Neutrophil (primary cell): ENCODE data around the gene CCDC175.
A peak's percentile ranks its signal among the peaks of the same experiment; 100 is the strongest.

Experiments
- H3K27ac ChIP-seq: fragments of 200-600 bp; sonication (generic); 2 replicates; pipeline ENCODE4 v1.5.1; 2016; ENCODE audit warnings: mild to moderate bottlenecking, moderate library complexity
- H3K27me3 ChIP-seq: fragments of 200-600 bp; sonication (generic); 2 replicates; pipeline ENCODE4 v1.6.0; 2016; ENCODE audit warnings: mild to moderate bottlenecking
- H3K36me3 ChIP-seq: fragments of 200-600 bp; sonication (generic); 2 replicates; pipeline ENCODE4 v1.5.1; 2017
- H3K4me1 ChIP-seq, 2 experiments: fragments of 200-600 bp in 1 of 2; sonication (generic) in 1 of 2; 1 replicate in 1 of 2; 2 replicates in 1 of 2; pipeline versions ENCODE4 v1.5.1 to v1.6.1; 2013 to 2016; ENCODE audit warnings: low read depth in 1 of 2, low read length in 1 of 2, mild to moderate bottlenecking in 1 of 2, moderate library complexity in 1 of 2; ENCODE audit not compliant: control insufficient read depth in 1 of 2, insufficient read depth in 1 of 2
- H3K4me3 ChIP-seq, 2 experiments: fragments of 200-600 bp in 1 of 2; sonication (generic) in 1 of 2; 1 replicate in 1 of 2; 2 replicates in 1 of 2; pipeline ENCODE4 v1.5.1; 2013 to 2016; ENCODE audit warnings: low read depth in 1 of 2, low read length in 1 of 2, mild to moderate bottlenecking in 1 of 2, moderate library complexity in 1 of 2
- H3K9me3 ChIP-seq: fragments of 200-600 bp; sonication (generic); 2 replicates; pipeline ENCODE4 v1.5.1; 2016
- TF ChIP-seq, protein P1 (sequence below): fragments of 200-600 bp; sonication (generic); IDR thresholded peaks from 2 replicates; pipeline ENCODE4 v1.5.1; 2016; ENCODE audit warnings: antibody characterized with exemption

The CCDC175 gene

DNA sequence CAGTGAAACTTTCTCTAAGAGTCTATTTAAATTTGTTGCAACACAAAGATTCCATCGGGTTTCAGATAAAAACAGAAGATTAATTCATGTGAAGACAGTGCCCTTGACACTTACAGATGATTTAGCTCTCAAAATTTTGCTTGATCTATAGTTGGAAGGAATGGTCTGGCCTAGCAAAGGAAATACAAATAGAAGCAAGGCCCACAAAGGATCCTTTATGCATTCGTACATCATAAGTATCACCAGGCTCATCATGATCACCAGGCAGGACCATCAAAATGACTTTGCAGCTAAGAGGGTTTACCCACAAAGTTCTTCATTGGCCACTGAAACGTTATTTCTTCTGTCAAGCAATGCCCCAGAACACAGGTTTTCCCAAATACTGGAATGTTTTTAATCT, 67.5 kb downstream of the CCDC175 start:
- H3K27me3 ChIP-seq, result no peaks in the 10 kb centered on the region
- no peaks in the 10 kb centered on the region for H3K9me3 ChIP-seq
- TF ChIP-seq, protein P1, sequence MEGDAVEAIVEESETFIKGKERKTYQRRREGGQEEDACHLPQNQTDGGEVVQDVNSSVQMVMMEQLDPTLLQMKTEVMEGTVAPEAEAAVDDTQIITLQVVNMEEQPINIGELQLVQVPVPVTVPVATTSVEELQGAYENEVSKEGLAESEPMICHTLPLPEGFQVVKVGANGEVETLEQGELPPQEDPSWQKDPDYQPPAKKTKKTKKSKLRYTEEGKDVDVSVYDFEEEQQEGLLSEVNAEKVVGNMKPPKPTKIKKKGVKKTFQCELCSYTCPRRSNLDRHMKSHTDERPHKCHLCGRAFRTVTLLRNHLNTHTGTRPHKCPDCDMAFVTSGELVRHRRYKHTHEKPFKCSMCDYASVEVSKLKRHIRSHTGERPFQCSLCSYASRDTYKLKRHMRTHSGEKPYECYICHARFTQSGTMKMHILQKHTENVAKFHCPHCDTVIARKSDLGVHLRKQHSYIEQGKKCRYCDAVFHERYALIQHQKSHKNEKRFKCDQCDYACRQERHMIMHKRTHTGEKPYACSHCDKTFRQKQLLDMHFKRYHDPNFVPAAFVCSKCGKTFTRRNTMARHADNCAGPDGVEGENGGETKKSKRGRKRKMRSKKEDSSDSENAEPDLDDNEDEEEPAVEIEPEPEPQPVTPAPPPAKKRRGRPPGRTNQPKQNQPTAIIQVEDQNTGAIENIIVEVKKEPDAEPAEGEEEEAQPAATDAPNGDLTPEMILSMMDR, result no peak
- H3K27ac ChIP-seq, result no peak overlapping the region
- peaks cover 9% of the 10 kb centered on the region for H3K36me3 ChIP-seq
- H3K4me3 ChIP-seq, result no peak overlapping the region
- H3K4me1 ChIP-seq, result no peaks in the 10 kb centered on the region

DNA sequence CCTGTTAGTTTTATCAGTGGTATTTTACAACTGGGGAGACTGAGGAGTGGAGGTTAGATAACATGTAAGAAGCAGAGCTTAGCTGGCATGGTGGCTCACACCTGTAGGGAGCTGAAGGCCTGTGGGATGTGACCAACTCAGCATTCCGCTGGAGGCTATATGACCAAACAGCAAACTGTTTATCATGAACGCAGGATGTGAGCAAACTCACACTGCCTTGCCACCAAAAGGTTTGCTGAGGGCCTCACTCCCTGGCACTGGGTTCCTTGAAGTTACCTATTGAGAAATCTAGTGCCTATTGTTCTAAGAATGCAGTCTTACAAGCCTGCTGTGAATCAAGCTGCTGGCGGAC, 68.9 kb downstream of the CCDC175 start:
- Histone ChIP-seq H3K36me3 (peaks cover 23% of the 10 kb centered on the region), H3K27me3 (no peaks in the 10 kb centered on the region), H3K27ac (no peak overlapping the region), H3K9me3 (no peaks in the 10 kb centered on the region), H3K4me3 (no peak overlapping the region), H3K4me1 (no peaks in the 10 kb centered on the region)
- TF ChIP-seq, protein P1, result no peak

DNA sequence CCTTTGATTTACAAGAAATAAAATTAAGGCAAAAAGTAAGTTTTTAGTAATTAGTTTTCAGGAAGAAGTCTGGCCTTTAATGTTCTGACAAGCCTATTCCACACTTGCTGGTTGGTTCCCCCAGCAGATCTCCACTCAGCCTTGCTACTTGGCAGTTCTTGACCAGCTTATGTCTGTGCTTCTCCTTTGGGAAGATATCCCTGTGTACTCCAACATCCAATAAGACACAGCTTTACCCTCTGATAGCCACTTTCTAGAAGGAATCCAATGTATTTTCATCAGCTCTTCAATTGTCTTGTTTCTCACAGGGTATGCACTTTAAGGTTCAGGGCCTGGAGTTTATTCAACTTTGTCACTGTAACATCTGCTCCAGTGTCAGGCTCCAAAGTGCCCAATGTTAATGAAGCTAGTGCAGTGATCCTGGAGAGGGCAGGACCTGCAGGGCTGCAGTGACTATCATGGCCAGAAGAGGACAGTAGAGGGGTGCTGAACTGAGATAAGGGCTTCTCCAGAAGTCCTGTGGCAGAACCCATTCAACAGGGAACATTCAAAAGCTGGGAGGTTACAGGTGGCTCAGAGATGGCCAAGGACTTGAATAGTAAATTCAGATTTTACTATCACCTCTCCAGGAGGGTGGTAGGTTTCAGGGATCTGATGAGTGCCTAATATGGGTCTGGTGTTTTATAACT, 69.4 kb downstream of the CCDC175 start:
- no peak overlapping the region for H3K4me3 ChIP-seq

DNA sequence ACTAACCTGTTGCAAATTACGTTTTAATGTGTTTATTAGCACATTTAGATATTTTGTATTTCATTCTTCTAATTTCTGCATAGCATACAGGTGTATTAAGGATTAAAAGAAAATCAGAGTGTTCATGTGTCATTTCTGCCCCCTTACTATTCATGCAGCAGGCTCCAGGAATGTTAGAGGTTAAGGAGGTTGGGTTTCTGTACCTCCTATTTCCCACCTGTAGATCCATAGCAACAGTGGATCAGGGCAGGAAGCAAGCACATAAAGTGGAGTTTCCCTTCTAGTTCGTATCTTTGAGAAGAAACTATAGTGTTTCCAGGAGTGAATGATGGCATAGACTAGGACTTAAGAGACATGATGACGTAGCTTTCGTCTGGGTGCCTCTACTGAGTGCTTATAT, 73.4 kb downstream of the CCDC175 start:
- Histone ChIP-seq H3K9me3 (no peaks in the 10 kb centered on the region), H3K4me3 (no peak overlapping the region), H3K4me1 (no peaks in the 10 kb centered on the region), H3K27me3 (no peaks in the 10 kb centered on the region), H3K36me3 (peaks cover 61% of the 10 kb centered on the region), H3K27ac (no peak overlapping the region)
- TF ChIP-seq, protein P1, result no peak

More for the DNA sequence above, 69.4 kb downstream of the CCDC175 start:
- no peak overlapping the region for H3K27ac ChIP-seq
- no peaks in the 10 kb centered on the region for H3K27me3 ChIP-seq
- no peaks in the 10 kb centered on the region for H3K9me3 ChIP-seq
- TF ChIP-seq, protein P1, result peak; percentile 36
- H3K4me1 ChIP-seq, result no peaks in the 10 kb centered on the region
- H3K36me3 ChIP-seq, result peaks cover 26% of the 10 kb centered on the region

DNA sequence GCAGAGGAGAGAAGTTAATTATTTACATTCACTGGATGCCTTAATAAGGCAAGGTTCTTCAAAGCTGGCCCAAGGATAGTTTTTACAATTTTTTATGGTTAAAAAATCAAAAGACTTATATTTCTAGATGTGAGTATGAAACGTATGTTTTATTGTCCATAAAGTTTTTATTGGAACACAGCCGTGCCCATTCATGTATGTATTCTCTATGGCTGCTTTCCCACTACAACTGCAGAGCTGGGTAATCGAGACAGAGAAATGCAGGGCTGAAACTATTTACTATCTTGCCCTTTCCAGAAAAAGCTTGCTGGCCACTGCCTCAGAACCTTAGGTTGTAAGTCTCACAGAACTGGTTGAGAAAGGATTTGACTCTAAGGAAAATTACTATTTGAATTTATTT, 75.9 kb downstream of the CCDC175 start:
- Histone ChIP-seq H3K27me3 (no peaks in the 10 kb centered on the region), H3K4me3 (no peak overlapping the region), H3K36me3 (peaks cover 85% of the 10 kb centered on the region), H3K27ac (no peak overlapping the region), H3K9me3 (no peaks in the 10 kb centered on the region), H3K4me1 (no peaks in the 10 kb centered on the region)
- TF ChIP-seq, protein P1, result no peak

DNA sequence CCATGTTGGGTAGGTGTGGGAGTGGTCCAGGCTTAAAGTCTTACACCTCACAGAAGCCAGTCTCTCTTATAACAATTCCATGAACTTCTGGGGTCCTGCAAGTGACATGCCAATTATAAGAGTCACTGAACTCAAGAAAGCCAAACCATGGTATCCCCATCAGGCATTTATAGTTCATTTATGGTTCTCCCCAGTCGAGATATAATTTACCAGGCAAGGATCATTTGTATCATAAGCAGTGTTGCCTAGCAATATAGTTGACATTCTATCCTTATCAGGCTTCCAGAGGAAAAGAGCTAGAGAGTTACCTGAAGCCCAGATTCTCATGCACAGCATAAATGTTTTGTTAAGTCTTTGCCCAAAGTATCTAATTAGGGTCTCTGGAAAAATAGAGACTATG, 84.2 kb downstream of the CCDC175 start:
- TF ChIP-seq, protein P1, result no peak
- Histone ChIP-seq H3K27me3 (no peaks in the 10 kb centered on the region), H3K27ac (no peak overlapping the region), H3K36me3 (peaks cover 92% of the 10 kb centered on the region), H3K4me3 (no peak overlapping the region), H3K4me1 (peaks cover 0 to 3% of the 10 kb centered on the region in 2 experiments), H3K9me3 (no peaks in the 10 kb centered on the region)
